Thymus (tissue), 11 donors: ENCODE measurements around the gene GRAMD1A. TPM values are rescaled to one million over a fixed set of nuclear protein-coding genes. Genes with fewer than 3 reads are reported as not detected.

Source experiments
- DNase-seq, 9 donors: peaks; one replicate each; pipeline ENCODE4 v3.0.0-alpha.2; 2013; ENCODE audit warnings: low spot score in 9 of 9, low read depth in 6 of 9, missing footprints in 1 of 9
- H3K27ac ChIP-seq, 2 donors: one replicate each; pipeline ENCODE4 v1.5.1; 2013; ENCODE audit warnings: control low read depth in 1 of 2, low read depth in 1 of 2, low read length in 1 of 2, mild to moderate bottlenecking in 1 of 2, moderate library complexity in 1 of 2
- H3K27me3 ChIP-seq, 2 donors: one replicate each; pipeline ENCODE4 v1.5.1; 2013; ENCODE audit warnings: low read length in 1 of 2; ENCODE audit not compliant: control insufficient read depth in 2 of 2, insufficient read depth in 1 of 2
- H3K36me3 ChIP-seq, 2 donors: one replicate each; pipeline ENCODE4 v1.5.1; 2013; ENCODE audit warnings: low read length in 1 of 2, mild to moderate bottlenecking in 1 of 2, moderate library complexity in 1 of 2; ENCODE audit not compliant: control insufficient read depth in 2 of 2, insufficient read depth in 2 of 2
- H3K4me1 ChIP-seq, 2 donors: one replicate each; pipeline ENCODE4 v1.5.1; 2013; ENCODE audit warnings: low read length in 2 of 2; ENCODE audit not compliant: control insufficient read depth in 2 of 2, insufficient read depth in 2 of 2
- H3K4me3 ChIP-seq, 2 donors: one replicate each; pipeline ENCODE4 v1.5.1; 2013; ENCODE audit warnings: low read length in 2 of 2, control low read depth in 1 of 2, mild to moderate bottlenecking in 1 of 2
- H3K9me3 ChIP-seq, 2 donors: one replicate each; pipeline ENCODE4 v1.5.1; 2013; ENCODE audit warnings: low read length in 1 of 2, mild to moderate bottlenecking in 1 of 2; ENCODE audit not compliant: control insufficient read depth in 2 of 2, insufficient read depth in 1 of 2
- WGBS: extraction: QIAGEN DNeasy Blood & Tissue Kit; methylation state at CpG from one replicate; pipeline ENCODE4 v1.1.7; 2013; 5-methylcytosine and 5-hydroxymethylcytosine counted together
- polyA plus RNA-seq: library from polyadenylated mRNA; stranded (reverse); fragments of 200-250 nt; gene quantifications from one replicate; pipeline ENCODE4 v1.2.3, GENCODE V29; 2013
- total RNA-seq: library from RNA; stranded (reverse); fragments of 120-200 nt; gene quantifications from one replicate; pipeline ENCODE4 v1.2.4, GENCODE V29; 2013
- donor health status: healthy.

Gene GRAMD1A
- total and polyA plus RNA-seq, 2 donors = 18.7 to 51.9 TPM

GRCh38 chr19:35034588-35035382 is 34.7 kb downstream of the GRAMD1A start:
- WGBS = 93% methylated on average over 17 of the region's 17 CpGs

GRCh38 chr19:35037716-35038622 is 37.8 kb downstream of the GRAMD1A start:
- no peaks in the 10 kb centered on the region for H3K36me3 ChIP-seq
- no peaks in the 10 kb centered on the region for H3K9me3 ChIP-seq
- H3K27ac ChIP-seq = no peak overlapping the region
- H3K4me1 ChIP-seq = peaks cover 0 to 10% of the 10 kb centered on the region in 2 donors
- H3K4me3 ChIP-seq = no peak overlapping the region
- no peak for DNase-seq
- H3K27me3 ChIP-seq = peaks cover 25 to 71% of the 10 kb centered on the region in 2 donors
- WGBS = 66% methylated on average over 13 of the region's 13 CpGs

More at GRCh38 chr19:35034588-35035382, 34.7 kb downstream of the GRAMD1A start:
- no peaks in the 10 kb centered on the region for H3K36me3 ChIP-seq
- no peak for DNase-seq
- no peaks in the 10 kb centered on the region for H3K4me1 ChIP-seq
- no peak overlapping the region for H3K4me3 ChIP-seq
- peaks cover 37 to 69% of the 10 kb centered on the region in 2 donors for H3K27me3 ChIP-seq
- no peaks in the 10 kb centered on the region for H3K9me3 ChIP-seq
- no peak overlapping the region for H3K27ac ChIP-seq

GRCh38 chr19:35038623-35039512 is 38.7 kb downstream of the GRAMD1A start:
- Histone ChIP-seq H3K27ac (no peak overlapping the region), H3K4me1 (peaks cover 0 to 10% of the 10 kb centered on the region in 2 donors), H3K36me3 (no peaks in the 10 kb centered on the region), H3K9me3 (no peaks in the 10 kb centered on the region), H3K4me3 (no peak overlapping the region), H3K27me3 (peaks cover 23 to 71% of the 10 kb centered on the region in 2 donors)
- no peak for DNase-seq
- 31% methylated on average over 17 of the region's 17 CpGs for WGBS

- no peak overlapping the region for H3K4me3 ChIP-seq
- WGBS = 6% methylated on average over 39 of the region's 39 CpGs
- peaks cover 0 to 10% of the 10 kb centered on the region in 2 donors for H3K4me1 ChIP-seq
- H3K27me3 ChIP-seq = peaks cover 23 to 69% of the 10 kb centered on the region in 2 donors
- no peak overlapping the region for H3K27ac ChIP-seq
- no peak for DNase-seq
- H3K36me3 ChIP-seq = no peaks in the 10 kb centered on the region
- H3K9me3 ChIP-seq = no peaks in the 10 kb centered on the region
These were observed 40.0 kb downstream of the GRAMD1A start for GRCh38 chr19:35039881-35040825.

- no peaks in the 10 kb centered on the region for H3K36me3 ChIP-seq
- no peak for DNase-seq
- H3K9me3 ChIP-seq = no peaks in the 10 kb centered on the region
- peaks cover 23 to 70% of the 10 kb centered on the region in 2 donors for H3K27me3 ChIP-seq
- no peak overlapping the region for H3K27ac ChIP-seq
- H3K4me3 ChIP-seq = no peak overlapping the region
- 12% methylated on average over 36 of the region's 36 CpGs for WGBS
- peaks cover 0 to 10% of the 10 kb centered on the region in 2 donors for H3K4me1 ChIP-seq
These were observed 40.9 kb downstream of the GRAMD1A start for GRCh38 chr19:35040826-35041547.

- peaks cover 0 to 10% of the 10 kb centered on the region in 2 donors for H3K4me1 ChIP-seq
- no peak for DNase-seq
- no peaks in the 10 kb centered on the region for H3K36me3 ChIP-seq
- no peaks in the 10 kb centered on the region for H3K9me3 ChIP-seq
- 83% methylated on average over 19 of the region's 19 CpGs for WGBS
- H3K27me3 ChIP-seq = peaks cover 23 to 70% of the 10 kb centered on the region in 2 donors
- no peak within 1 kb of the TSS for H3K27ac ChIP-seq
- no peak within 1 kb of the TSS for H3K4me3 ChIP-seq
These were observed 41.5 kb downstream of the GRAMD1A start, which contains the start of gene HPN for GRCh38 chr19:35041548-35042055. Gene HPN (plus strand): TSS chr19:35041721. CDS start chr19:35042507, 786 bp downstream.

GRCh38 chr19:35042056-35042730 is 42.1 kb downstream of the GRAMD1A start:
- Histone ChIP-seq H3K27ac (no peak overlapping the region), H3K4me1 (peaks cover 0 to 10% of the 10 kb centered on the region in 2 donors), H3K9me3 (no peaks in the 10 kb centered on the region), H3K36me3 (no peaks in the 10 kb centered on the region), H3K27me3 (peaks cover 23 to 68% of the 10 kb centered on the region in 2 donors), H3K4me3 (no peak overlapping the region)
- no peak for DNase-seq
- 95% methylated on average over 14 of the region's 14 CpGs for WGBS
